ENCODE measurements around the gene RAB11B. TPM values are rescaled to one million over a fixed set of nuclear protein-coding genes. Genes with fewer than 3 reads are reported as not detected.

RAB11B gene
- total and polyA plus RNA-seq, 2 of the 13 experiments (the other 11 are each of a cell fraction or from before 2014, with no cell fraction given): 6.0 to 28.4 TPM

DNA sequence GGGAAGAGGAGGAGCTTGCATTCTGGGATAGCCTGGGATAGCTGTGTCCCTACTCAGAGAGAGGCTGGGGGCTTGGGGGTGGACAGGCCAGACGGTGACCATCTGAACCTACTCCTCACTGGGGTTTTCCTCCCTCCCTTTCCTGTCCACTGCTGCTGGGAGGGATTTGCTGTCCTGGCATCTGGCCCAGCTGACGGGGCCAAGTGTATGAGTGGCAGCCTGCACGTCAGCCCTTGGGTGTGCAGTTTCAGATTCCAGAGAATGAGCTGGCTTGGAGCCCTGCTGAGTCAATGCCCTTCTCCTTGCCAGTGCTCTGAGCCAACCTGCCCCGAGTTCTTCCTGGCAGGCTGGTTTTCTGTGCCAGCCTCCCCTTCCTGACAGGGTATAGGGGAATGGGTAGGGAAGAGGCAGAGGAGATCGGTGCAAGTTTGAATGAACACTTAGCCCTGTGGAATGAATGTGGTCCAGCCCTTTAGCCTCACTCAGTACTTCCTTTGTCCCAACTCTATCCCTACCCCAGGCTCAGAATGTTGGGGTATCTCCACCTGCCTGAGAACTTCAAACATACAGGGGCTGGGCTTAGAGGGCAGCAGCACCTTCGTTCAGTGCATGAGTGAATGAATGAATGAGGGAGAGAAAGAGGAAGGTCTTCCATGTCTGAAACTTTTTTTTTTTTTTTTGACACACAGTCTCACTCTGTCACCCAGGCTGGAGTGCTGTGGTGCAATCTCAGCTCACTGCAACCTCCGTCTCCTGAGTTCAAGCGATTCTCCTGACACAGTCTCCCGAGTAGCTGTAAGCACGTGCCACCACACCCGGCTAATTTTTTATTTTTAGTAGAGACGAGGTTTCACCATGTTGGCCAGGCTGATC is 28.0 kb upstream of the RAB11B start (continued):
- TF ChIP-seq, protein P1, sequence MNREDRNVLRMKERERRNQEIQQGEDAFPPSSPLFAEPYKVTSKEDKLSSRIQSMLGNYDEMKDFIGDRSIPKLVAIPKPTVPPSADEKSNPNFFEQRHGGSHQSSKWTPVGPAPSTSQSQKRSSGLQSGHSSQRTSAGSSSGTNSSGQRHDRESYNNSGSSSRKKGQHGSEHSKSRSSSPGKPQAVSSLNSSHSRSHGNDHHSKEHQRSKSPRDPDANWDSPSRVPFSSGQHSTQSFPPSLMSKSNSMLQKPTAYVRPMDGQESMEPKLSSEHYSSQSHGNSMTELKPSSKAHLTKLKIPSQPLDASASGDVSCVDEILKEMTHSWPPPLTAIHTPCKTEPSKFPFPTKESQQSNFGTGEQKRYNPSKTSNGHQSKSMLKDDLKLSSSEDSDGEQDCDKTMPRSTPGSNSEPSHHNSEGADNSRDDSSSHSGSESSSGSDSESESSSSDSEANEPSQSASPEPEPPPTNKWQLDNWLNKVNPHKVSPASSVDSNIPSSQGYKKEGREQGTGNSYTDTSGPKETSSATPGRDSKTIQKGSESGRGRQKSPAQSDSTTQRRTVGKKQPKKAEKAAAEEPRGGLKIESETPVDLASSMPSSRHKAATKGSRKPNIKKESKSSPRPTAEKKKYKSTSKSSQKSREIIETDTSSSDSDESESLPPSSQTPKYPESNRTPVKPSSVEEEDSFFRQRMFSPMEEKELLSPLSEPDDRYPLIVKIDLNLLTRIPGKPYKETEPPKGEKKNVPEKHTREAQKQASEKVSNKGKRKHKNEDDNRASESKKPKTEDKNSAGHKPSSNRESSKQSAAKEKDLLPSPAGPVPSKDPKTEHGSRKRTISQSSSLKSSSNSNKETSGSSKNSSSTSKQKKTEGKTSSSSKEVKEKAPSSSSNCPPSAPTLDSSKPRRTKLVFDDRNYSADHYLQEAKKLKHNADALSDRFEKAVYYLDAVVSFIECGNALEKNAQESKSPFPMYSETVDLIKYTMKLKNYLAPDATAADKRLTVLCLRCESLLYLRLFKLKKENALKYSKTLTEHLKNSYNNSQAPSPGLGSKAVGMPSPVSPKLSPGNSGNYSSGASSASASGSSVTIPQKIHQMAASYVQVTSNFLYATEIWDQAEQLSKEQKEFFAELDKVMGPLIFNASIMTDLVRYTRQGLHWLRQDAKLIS (CRISPR knock-in tag; IDR thresholded peaks at IDR 0.05): no peak
- TF ChIP-seq, protein P2, sequence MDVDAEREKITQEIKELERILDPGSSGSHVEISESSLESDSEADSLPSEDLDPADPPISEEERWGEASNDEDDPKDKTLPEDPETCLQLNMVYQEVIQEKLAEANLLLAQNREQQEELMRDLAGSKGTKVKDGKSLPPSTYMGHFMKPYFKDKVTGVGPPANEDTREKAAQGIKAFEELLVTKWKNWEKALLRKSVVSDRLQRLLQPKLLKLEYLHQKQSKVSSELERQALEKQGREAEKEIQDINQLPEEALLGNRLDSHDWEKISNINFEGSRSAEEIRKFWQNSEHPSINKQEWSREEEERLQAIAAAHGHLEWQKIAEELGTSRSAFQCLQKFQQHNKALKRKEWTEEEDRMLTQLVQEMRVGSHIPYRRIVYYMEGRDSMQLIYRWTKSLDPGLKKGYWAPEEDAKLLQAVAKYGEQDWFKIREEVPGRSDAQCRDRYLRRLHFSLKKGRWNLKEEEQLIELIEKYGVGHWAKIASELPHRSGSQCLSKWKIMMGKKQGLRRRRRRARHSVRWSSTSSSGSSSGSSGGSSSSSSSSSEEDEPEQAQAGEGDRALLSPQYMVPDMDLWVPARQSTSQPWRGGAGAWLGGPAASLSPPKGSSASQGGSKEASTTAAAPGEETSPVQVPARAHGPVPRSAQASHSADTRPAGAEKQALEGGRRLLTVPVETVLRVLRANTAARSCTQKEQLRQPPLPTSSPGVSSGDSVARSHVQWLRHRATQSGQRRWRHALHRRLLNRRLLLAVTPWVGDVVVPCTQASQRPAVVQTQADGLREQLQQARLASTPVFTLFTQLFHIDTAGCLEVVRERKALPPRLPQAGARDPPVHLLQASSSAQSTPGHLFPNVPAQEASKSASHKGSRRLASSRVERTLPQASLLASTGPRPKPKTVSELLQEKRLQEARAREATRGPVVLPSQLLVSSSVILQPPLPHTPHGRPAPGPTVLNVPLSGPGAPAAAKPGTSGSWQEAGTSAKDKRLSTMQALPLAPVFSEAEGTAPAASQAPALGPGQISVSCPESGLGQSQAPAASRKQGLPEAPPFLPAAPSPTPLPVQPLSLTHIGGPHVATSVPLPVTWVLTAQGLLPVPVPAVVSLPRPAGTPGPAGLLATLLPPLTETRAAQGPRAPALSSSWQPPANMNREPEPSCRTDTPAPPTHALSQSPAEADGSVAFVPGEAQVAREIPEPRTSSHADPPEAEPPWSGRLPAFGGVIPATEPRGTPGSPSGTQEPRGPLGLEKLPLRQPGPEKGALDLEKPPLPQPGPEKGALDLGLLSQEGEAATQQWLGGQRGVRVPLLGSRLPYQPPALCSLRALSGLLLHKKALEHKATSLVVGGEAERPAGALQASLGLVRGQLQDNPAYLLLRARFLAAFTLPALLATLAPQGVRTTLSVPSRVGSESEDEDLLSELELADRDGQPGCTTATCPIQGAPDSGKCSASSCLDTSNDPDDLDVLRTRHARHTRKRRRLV (CRISPR knock-in tag; IDR thresholded peaks at IDR 0.05): no peak
- TF ChIP-seq, protein P3, sequence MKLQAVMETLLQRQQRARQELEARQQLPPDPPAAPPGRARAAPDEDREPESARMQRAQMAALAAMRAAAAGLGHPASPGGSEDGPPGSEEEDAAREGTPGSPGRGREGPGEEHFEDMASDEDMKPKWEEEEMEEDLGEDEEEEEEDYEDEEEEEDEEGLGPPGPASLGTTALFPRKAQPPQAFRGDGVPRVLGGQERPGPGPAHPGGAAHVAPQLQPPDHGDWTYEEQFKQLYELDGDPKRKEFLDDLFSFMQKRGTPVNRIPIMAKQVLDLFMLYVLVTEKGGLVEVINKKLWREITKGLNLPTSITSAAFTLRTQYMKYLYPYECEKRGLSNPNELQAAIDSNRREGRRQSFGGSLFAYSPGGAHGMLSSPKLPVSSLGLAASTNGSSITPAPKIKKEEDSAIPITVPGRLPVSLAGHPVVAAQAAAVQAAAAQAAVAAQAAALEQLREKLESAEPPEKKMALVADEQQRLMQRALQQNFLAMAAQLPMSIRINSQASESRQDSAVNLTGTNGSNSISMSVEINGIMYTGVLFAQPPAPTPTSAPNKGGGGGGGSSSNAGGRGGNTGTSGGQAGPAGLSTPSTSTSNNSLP (IDR thresholded peaks at IDR 0.05; ENCODE audit: low read depth, low read length): no peak
- TF ChIP-seq THAP9 (CRISPR knock-in tag; IDR thresholded peaks at IDR 0.05; ENCODE audit: borderline replicate concordance) (no peak), ATF1 (CRISPR knock-in tag; IDR thresholded peaks at IDR 0.05) (no peak), ZNF121 (CRISPR knock-in tag; IDR thresholded peaks at IDR 0.05) (no peak), ONECUT2 (CRISPR knock-in tag; IDR thresholded peaks at IDR 0.05) (no peak), HOXA7 (CRISPR knock-in tag; IDR thresholded peaks at IDR 0.05) (no peak), NR1H2 (CRISPR knock-in tag; IDR thresholded peaks at IDR 0.05; ENCODE audit: borderline replicate concordance, low read depth) (no peak), TSC22D2 (CRISPR knock-in tag; IDR thresholded peaks at IDR 0.05; ENCODE audit: borderline replicate concordance) (no peak), ZC3H13 (CRISPR knock-in tag; IDR thresholded peaks at IDR 0.05) (no peak), MBNL3 (CRISPR knock-in tag; conservative IDR thresholded peaks at IDR 0.05) (no peak), ZNF335 (CRISPR knock-in tag; IDR thresholded peaks at IDR 0.05) (no peak), PAF1 (CRISPR knock-in tag; IDR thresholded peaks at IDR 0.05) (no peak), NONO (IDR thresholded peaks at IDR 0.05) (no peak), NONO (CRISPR knock-in tag; conservative IDR thresholded peaks at IDR 0.05) (no peak)
